NCI-H1105 treated with DMSO at 0.1 percent for 48 hours (cell line): ENCODE measurements around the gene TRPM4.

Experiments
- DNase-seq: peaks from one replicate; lab custom pipeline; 2025; lab: John Stamatoyannopoulos, UW

The TRPM4 gene

GRCh38 chr19:49231804-49232203 is 74.2 kb downstream of the TRPM4 start:
- DNase-seq = no peak

DNA sequence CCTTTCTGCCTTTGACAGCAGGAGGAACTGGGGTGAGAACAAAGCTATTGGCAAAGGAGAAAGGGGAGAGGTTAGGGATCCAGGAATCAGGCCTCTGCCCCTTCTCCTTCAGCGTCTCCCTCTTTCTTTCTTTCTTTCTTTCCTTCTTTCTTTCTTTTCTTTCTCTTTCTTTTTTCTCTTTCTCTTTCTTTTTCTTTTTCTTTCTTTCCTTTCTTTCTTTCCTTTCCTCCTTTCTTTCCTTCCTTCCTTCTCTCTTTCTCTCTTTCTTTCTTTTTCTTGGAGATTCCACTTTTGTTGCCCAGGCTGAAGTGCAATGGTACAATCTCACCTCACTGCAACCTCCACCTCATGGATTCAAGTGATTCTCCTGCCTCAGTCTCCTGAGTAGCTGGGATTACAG is 75.6 kb downstream of the TRPM4 start:
- DNase-seq = no peak

- DNase-seq = no peak
Measured at GRCh38 chr19:49241769-49242168, 84.2 kb downstream of the TRPM4 start.

DNA sequence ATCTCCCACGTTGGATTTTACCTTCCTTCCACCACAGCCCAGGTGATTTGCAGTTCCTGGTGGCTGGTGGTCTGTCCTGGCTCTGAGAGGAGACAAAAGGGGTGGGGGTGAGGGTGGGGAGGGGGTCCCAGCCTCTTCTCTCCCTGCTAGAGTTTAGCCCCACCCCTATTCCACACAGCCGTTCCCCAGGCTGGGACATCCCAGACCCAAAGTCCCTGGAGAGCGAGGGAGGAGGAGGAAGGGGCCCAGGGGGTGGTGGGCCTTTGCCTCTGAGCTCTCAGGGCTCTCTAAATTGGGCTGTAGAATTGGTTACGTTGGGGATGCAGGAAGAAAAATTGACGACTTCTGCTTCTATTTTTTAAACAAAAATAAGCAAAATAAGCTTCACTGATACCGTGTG is 85.5 kb downstream of the TRPM4 start:
- no peak for DNase-seq

DNA sequence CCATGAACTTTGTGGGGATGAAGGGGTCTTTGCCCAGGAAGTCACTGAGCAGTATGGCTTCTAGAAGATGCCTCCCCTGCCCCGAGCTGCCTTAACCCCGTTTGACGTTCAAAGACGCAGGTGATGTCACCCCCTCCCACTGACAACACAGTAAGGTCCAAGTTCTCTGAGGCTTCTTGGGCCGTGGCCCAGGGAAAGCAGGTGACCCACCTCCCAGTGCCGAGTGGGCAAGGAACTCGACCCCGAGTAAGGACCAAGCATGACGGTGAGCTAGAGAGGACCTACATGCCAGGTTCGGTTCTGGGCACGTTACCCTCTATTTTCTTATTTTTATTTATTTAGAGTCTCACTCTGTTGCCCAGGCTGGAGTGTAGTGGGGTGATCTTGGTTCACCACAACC is 86.1 kb downstream of the TRPM4 start:
- DNase-seq = no peak

DNA sequence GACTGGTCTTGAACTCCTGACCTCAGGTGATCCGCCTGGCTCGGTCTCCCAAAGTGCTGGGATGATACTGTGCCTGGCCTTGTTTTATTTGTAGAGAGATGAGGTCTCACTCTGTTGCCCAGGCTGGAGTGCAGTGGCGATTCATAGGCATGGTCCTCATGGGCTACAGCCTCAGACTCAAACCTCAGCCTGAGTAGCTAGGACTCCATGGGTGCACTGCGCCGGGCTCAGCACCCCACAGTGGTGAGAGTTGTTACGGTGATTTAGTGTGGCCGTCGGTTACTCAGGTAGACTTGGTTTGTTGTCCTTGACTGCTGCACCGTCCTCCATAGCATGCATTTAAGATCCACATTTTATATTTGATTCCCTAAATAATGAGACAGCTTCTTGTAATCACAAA is 86.7 kb downstream of the TRPM4 start:
- no peak for DNase-seq

DNA sequence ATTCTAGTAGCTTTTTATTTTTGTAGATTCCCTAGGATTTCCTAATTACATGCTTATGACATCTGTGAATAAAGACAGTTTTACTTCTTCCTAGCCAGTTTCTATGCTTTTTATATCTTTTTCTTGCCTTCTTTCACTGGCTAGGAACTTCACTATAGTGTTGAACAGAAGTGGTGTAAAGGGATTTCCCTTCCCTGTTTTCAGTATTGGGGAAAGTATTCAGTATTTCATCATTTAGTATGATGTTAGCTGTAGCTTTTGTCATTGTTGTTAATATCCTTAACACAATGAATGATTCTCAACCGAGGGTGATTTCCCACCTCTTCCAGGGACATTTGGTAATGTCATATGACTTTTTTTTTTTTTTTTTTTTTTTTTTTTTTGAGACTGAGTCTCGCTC is 90.1 kb downstream of the TRPM4 start:
- DNase-seq = no peak

DNA sequence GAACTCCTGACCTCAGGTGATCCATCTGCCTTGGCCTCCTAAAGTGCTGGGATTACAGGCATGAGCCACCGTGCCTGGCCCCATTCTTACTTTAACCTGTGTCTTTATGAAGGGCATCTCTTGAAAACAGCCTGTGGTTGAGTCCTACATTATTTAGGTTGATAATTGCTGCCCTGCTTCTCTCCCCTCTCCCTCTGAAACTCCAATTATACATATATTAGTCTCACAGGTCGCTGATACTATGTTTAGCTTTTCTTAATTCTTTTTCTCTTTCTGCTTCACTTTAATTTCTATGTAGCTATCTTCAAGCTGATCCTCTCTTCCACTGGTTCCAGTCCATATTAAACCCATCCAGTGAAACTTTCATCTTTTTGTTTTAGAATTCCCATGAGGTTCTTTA is 92.3 kb downstream of the TRPM4 start:
- no peak for DNase-seq

GRCh38 chr19:49255674-49256073 is 98.1 kb downstream of the TRPM4 start:
- no peak for DNase-seq

GRCh38 chr19:49256691-49257090 is 99.1 kb downstream of the TRPM4 start:
- no peak for DNase-seq
